GM12878 (cell line): Measurements from ENCODE around the gene PITPNB. TPM values are rescaled to one million over a fixed set of nuclear protein-coding genes. Genes with fewer than 3 reads are reported as not detected.

ENCODE experiments used
- ATAC-seq: fragments of 200-7000 bp; cut with Tn5 transposase; 3 replicates; pipeline ENCODE4 v1.9.1; 2020; ENCODE audit warnings: mild to moderate bottlenecking, moderate library complexity
- BruUV-seq: library from RNA; stranded (reverse); fragments of 400-500 nt; replicated peaks from 2 replicates; lab custom pipeline; 2021; lab: Mats Ljungman, UMichigan
- CTCF ChIA-PET: fragments of 300-600 bp; sonication (Branson Sonifier 250); formaldehyde crosslinking; extraction: SDS; loops from one replicate; lab custom pipeline; 2021; ENCODE audit warnings: inconsistent platforms; lab: Yijun Ruan, JAX
- POLR2A ChIA-PET: fragments of 350-600 bp; formaldehyde crosslinking; extraction: SDS; loops from one replicate; lab custom pipeline; 2021; ENCODE audit warnings: inconsistent platforms; lab: Charles Lee
- RAD21 ChIA-PET: fragments of 300-600 bp; sonication (Branson Sonifier 250); formaldehyde crosslinking; loops from one replicate; lab custom pipeline; 2023; ENCODE audit warnings: antibody characterized with exemption; ENCODE audit not compliant: unreplicated experiment; lab: Charles Lee
- SMC1A ChIA-PET: fragments of 300-600 bp; sonication (Branson Sonifier 250); formaldehyde crosslinking; loops from one replicate; lab custom pipeline; 2023; ENCODE audit not compliant: unreplicated experiment, uncharacterized antibody; lab: Charles Lee
- DNase-seq: peaks from one replicate; pipeline ENCODE4 v3.0.0-alpha.2; 2011; ENCODE audit warnings: low read depth, low spot score
- FAIRE-seq: peaks from 3 replicates; lab custom pipeline; 2011; peaks lifted over from hg19 to GRCh38; lab: Jason Lieb, UNC
- H2AFZ ChIP-seq: 2 replicates; pipeline ENCODE4 v1.6.0; 2011; ENCODE audit warnings: low read depth, low read length, control low read depth; ENCODE audit not compliant: control insufficient read depth
- H3K27ac ChIP-seq: 2 replicates; pipeline ENCODE4 v1.5.1; 2011; ENCODE audit warnings: control low read depth; ENCODE audit not compliant: control insufficient read depth, insufficient read depth
- H3K27me3 ChIP-seq, 2 experiments: replicated peaks in 1 of 2; 2 replicates each; pipeline versions ENCODE4 v1.6.0 to v1.6.1; 2011; ENCODE audit warnings: low read length in 1 of 2; ENCODE audit not compliant: control insufficient read depth in 2 of 2, insufficient read depth in 2 of 2
- H3K36me3 ChIP-seq, 2 experiments: 2 replicates each; pipeline ENCODE4 v1.5.1; 2011; ENCODE audit warnings: low read length in 1 of 2; ENCODE audit not compliant: control insufficient read depth in 2 of 2, insufficient read depth in 2 of 2
- H3K4me1 ChIP-seq: 2 replicates; pipeline ENCODE4 v1.6.1; 2011; ENCODE audit warnings: mild to moderate bottlenecking, low read length, moderate library complexity, mixed read lengths; ENCODE audit not compliant: control insufficient read depth, insufficient read depth
- H3K4me2 ChIP-seq: 2 replicates; pipeline ENCODE4 v1.6.0; 2011; ENCODE audit warnings: control low read depth; ENCODE audit not compliant: control insufficient read depth, insufficient read depth
- H3K4me3 ChIP-seq: fragments of 200-600 bp; sonication (generic); 2 replicates; pipeline ENCODE4 v1.5.1; 2016
- H3K79me2 ChIP-seq: 2 replicates; pipeline ENCODE4 v1.6.0; 2011; ENCODE audit warnings: low read length; ENCODE audit not compliant: control insufficient read depth, insufficient read depth
- H3K9ac ChIP-seq: 2 replicates; pipeline ENCODE4 v1.8.0; 2011; ENCODE audit warnings: low read length, control low read depth, mixed read lengths; ENCODE audit not compliant: control insufficient read depth, insufficient read depth
- H3K9me3 ChIP-seq: replicated peaks from 3 replicates; pipeline ENCODE4 v1.5.1; 2011; ENCODE audit warnings: mild to moderate bottlenecking, low read length; ENCODE audit not compliant: control insufficient read depth, insufficient read depth
- H4K20me1 ChIP-seq: 2 replicates; pipeline ENCODE4 v1.6.0; 2011; ENCODE audit not compliant: control insufficient read depth, insufficient read depth
- BHLHE40 ChIP-seq, 2 experiments: fragments of 450-650 bp in 1 of 2; IDR thresholded peaks; 2 replicates each; pipeline ENCODE4 v1.6.1; 2011 to 2017; ENCODE audit warnings: low read depth in 2 of 2, borderline replicate concordance in 1 of 2, improper control_type of control experiment in 1 of 2, low read length in 1 of 2, mild to moderate bottlenecking in 1 of 2
- CEBPB ChIP-seq, 2 experiments: fragments of 150-350 bp in 1 of 2; IDR thresholded peaks; 2 replicates each; pipeline ENCODE4 v1.6.1; 2012 to 2014; ENCODE audit warnings: low read depth in 2 of 2, low read length in 2 of 2, borderline replicate concordance in 1 of 2, inconsistent platforms in 1 of 2
- FOXM1 ChIP-seq: IDR thresholded peaks from 2 replicates; pipeline ENCODE4 v1.6.1; 2012; ENCODE audit warnings: low read depth, mild to moderate bottlenecking, inconsistent platforms, low read length, moderate library complexity
- HCFC1 ChIP-seq: fragments of 150-350 bp; IDR thresholded peaks from 2 replicates; pipeline ENCODE4 v1.6.1; 2014; ENCODE audit warnings: low read length
- KAT2A ChIP-seq: conservative IDR thresholded peaks from 2 replicates; pipeline ENCODE4 v1.6.1; 2011; ENCODE audit warnings: low read depth, low read length; ENCODE audit not compliant: control insufficient read depth
- NR2C2 ChIP-seq: IDR thresholded peaks from 2 replicates; pipeline ENCODE4 v1.6.1; 2011; ENCODE audit warnings: borderline replicate concordance, low read depth; ENCODE audit not compliant: control insufficient read depth, insufficient read length
- SREBF1 ChIP-seq: IDR thresholded peaks from 2 replicates; pipeline ENCODE4 v1.6.1; 2012; ENCODE audit warnings: mild to moderate bottlenecking, low read length
- TAF1 ChIP-seq: IDR thresholded peaks from 2 replicates; pipeline ENCODE4 v1.6.1; 2011; ENCODE audit warnings: mild to moderate bottlenecking, low read depth, low read length, borderline replicate concordance
- ZNF622 ChIP-seq: fragments of 450-650 bp; IDR thresholded peaks from 2 replicates; pipeline ENCODE4 v1.6.1; 2017; ENCODE audit warnings: mild to moderate bottlenecking, inconsistent platforms
- WGBS: methylation state at CpG from one replicate; pipeline ENCODE4 v1.1.6; 2016; ENCODE audit warnings: low lambda C conversion rate; ENCODE audit not compliant: insufficient replicate concordance, insufficient coverage; ENCODE audit errors: missing lambda C conversion rate; 5-methylcytosine and 5-hydroxymethylcytosine counted together
- in situ Hi-C: fragments of 300-500 bp; cut with MboI; formaldehyde crosslinking; loops from 9 replicates; pipeline ENCODE4 v1.14.3; 2018; ENCODE audit warnings: mixed read lengths
- intact Hi-C: fragments of 100-400 bp; cut with micrococcal nuclease; formaldehyde crosslinking; loops from one replicate; pipeline ENCODE4 v1.14.2; 2022; ENCODE audit not compliant: unreplicated experiment
- polyA plus RNA-seq, 11 experiments: library from polyadenylated mRNA; depleted of rRNA in 4 of 11; unstranded in 6 of 11; stranded (reverse) in 5 of 11; fragments of >200 nt; fragmentation: Nextera tagmentation in 4 of 11; fragmentation: Illumina TruSeq in 1 of 11; extraction: Ambion mirVana in 4 of 11; extraction: Trizol in 1 of 11; gene quantifications; 1 replicate in 1 of 11; 2 replicates in 10 of 11; pipeline versions ENCODE4 v1.2.1 to v1.2.3, GENCODE V29; 2011 to 2016; ENCODE audit warnings: inconsistent platforms in 2 of 11, missing spikeins in 2 of 11, low read depth in 1 of 11
- total RNA-seq, 4 experiments: library from RNA; depleted of rRNA in 3 of 4; stranded (reverse); fragments of >200 nt in 3 of 4; fragmentation: Illumina TruSeq in 1 of 4; extraction: Trizol in 1 of 4; gene quantifications; 2 replicates each; pipeline versions ENCODE4 v1.2.1 to v1.2.3, GENCODE V29; 2013 to 2021
- TF ChIP-seq, protein P1 (sequence below), 3 experiments: IDR thresholded peaks in 2 of 3; conservative IDR thresholded peaks in 1 of 3; 2 replicates each; pipeline ENCODE4 v1.5.1; 2011; ENCODE audit warnings: low read depth in 3 of 3, low read length in 3 of 3, mild to moderate bottlenecking in 3 of 3, control low read depth in 2 of 3, moderate library complexity in 2 of 3, inconsistent platforms in 1 of 3, mixed read lengths in 1 of 3; ENCODE audit not compliant: control insufficient read depth in 2 of 3, insufficient read depth in 1 of 3; ENCODE audit errors: extremely low read depth in 1 of 3
- TF ChIP-seq, protein P2 (sequence below): IDR thresholded peaks from 2 replicates; pipeline ENCODE4 v1.6.1; 2011; ENCODE audit warnings: mild to moderate bottlenecking, low read depth, low read length, moderate library complexity; ENCODE audit not compliant: insufficient replicate concordance
- TF ChIP-seq, protein P3 (sequence below): IDR thresholded peaks from 2 replicates; pipeline ENCODE4 v1.6.1; 2011; ENCODE audit warnings: low read depth, mild to moderate bottlenecking, low read length, moderate library complexity, borderline replicate concordance; ENCODE audit errors: extremely low read depth

The PITPNB gene
- total and polyA plus RNA-seq, 10 of the 15 experiments (the other 5 are each of a cell fraction or from before 2014, with no cell fraction given): 19.7 to 116 (median 64.9) TPM

DNA sequence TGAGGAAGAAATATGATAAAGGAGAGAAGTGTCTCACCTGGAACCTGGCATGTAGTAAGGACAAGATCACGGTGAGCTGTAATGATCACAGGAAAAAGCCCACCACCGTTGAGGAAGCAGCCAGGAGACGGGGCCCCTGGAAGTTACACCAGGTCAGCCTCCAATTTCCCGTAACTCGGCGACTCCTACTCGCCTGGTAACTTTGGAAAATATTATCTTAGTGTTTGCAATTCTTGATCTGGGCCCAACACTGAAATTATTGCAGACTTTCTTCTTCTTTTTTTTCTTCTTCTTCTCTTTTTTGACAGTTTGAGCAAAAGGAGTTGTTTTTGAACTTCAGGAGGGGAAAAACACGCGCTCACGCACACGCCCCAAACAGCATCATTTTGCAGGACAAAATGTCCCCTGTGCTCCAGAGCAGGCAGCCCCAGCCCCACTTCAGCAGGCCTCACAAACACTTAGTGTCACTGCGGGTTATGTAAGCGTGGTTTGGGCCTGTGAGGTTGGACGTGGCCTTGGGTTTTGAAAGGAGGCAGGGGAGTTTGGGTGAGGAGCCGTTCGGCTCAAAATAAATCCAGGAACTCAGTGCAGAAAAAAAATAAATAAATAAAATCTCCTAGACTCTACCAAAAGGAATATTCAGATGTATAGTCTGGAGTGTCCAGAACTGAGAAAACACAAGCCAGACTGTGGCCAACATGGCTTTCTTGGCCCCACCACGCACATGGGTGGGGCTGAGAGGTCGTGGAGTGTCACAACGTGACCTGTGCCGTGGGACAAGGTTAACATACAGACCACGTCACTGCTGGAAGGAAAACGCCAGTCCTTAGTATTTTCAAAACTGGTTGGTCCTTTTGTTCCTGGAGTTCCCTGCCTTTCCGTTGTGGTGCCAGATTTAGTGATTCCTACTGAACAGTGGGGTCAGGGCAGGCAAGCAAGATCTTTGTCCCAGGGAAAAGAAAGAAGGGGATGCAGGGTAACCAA is 91.2 kb downstream of the PITPNB start:
- POLR2A ChIA-PET: no interaction called here
- Histone ChIP-seq H3K79me2 (no peaks in the 10 kb centered on the region), H3K36me3 (no peaks in the 10 kb centered on the region), H3K4me2 (no peak overlapping the region), H3K4me1 (no peaks in the 10 kb centered on the region), H3K9ac (no peak overlapping the region), H4K20me1 (no peaks in the 10 kb centered on the region), H2AFZ (no peak overlapping the region), H3K27ac (no peak overlapping the region), H3K27me3 (no peaks in the 10 kb centered on the region), H3K4me3 (no peak overlapping the region), H3K9me3 (no peaks in the 10 kb centered on the region)
- no peak for DNase-seq
- RAD21 ChIA-PET: no interaction called here
- no peak for ATAC-seq
- CTCF ChIA-PET: no interaction called here
- FAIRE-seq: no peak
- in situ Hi-C loops (no loop called here), intact Hi-C loops (no loop called here)
- SMC1A ChIA-PET: no interaction called here
- BruUV-seq: no TSS peak
- 67% methylated on average over 23 of the region's 23 CpGs for WGBS
- TF ChIP-seq ZNF622: no peak
- TF ChIP-seq NR2C2: no peak
- TF ChIP-seq, protein P1, sequence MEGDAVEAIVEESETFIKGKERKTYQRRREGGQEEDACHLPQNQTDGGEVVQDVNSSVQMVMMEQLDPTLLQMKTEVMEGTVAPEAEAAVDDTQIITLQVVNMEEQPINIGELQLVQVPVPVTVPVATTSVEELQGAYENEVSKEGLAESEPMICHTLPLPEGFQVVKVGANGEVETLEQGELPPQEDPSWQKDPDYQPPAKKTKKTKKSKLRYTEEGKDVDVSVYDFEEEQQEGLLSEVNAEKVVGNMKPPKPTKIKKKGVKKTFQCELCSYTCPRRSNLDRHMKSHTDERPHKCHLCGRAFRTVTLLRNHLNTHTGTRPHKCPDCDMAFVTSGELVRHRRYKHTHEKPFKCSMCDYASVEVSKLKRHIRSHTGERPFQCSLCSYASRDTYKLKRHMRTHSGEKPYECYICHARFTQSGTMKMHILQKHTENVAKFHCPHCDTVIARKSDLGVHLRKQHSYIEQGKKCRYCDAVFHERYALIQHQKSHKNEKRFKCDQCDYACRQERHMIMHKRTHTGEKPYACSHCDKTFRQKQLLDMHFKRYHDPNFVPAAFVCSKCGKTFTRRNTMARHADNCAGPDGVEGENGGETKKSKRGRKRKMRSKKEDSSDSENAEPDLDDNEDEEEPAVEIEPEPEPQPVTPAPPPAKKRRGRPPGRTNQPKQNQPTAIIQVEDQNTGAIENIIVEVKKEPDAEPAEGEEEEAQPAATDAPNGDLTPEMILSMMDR (IDR thresholded peaks at IDR 0.05 in 2 of 3, conservative IDR thresholded peaks at IDR 0.05 in 1 of 3; ENCODE audit: control insufficient read depth in 2 of 3, extremely low read depth in 1 of 3, insufficient read depth in 1 of 3, low read depth in 3 of 3, low read length in 3 of 3): no peak
- no peak for TF ChIP-seq BHLHE40 (IDR thresholded peaks at IDR 0.05; ENCODE audit: borderline replicate concordance in 1 of 2, low read depth in 2 of 2, low read length in 1 of 2)
- TF ChIP-seq KAT2A: no peak
- TF ChIP-seq FOXM1: no peak
- TF ChIP-seq, protein P2, sequence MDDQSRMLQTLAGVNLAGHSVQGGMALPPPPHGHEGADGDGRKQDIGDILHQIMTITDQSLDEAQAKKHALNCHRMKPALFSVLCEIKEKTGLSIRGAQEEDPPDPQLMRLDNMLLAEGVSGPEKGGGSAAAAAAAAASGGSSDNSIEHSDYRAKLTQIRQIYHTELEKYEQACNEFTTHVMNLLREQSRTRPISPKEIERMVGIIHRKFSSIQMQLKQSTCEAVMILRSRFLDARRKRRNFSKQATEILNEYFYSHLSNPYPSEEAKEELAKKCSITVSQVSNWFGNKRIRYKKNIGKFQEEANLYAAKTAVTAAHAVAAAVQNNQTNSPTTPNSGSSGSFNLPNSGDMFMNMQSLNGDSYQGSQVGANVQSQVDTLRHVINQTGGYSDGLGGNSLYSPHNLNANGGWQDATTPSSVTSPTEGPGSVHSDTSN: no peak
- TF ChIP-seq HCFC1: no peak
- TF ChIP-seq SREBF1: no peak
- no peak for TF ChIP-seq TAF1
- TF ChIP-seq, protein P3, sequence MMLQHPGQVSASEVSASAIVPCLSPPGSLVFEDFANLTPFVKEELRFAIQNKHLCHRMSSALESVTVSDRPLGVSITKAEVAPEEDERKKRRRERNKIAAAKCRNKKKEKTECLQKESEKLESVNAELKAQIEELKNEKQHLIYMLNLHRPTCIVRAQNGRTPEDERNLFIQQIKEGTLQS: no peak
- no peak for TF ChIP-seq CEBPB (IDR thresholded peaks at IDR 0.05; ENCODE audit: borderline replicate concordance in 1 of 2, low read depth in 2 of 2, low read length in 2 of 2)
